Measurements from ENCODE around the gene KCNT1.

KCNT1 gene

GRCh38 chr9:135789838-135790291, 87.9 kb downstream of the KCNT1 start:
- Mint-ChIP-seq H3K9me3 (no peaks in the 10 kb centered on the region), H3K36me3 (ENCODE audit: low read depth) (no peaks in the 10 kb centered on the region), H3K27ac (no peak overlapping the region), H3K4me1 (ENCODE audit: low read depth) (no peaks in the 10 kb centered on the region), H3K27me3 (no peaks in the 10 kb centered on the region), H3K4me3 (no peak overlapping the region)

GRCh38 chr9:135790356-135790755, 88.4 kb downstream of the KCNT1 start:
- Mint-ChIP-seq H3K36me3 (ENCODE audit: low read depth) (no peaks in the 10 kb centered on the region), H3K9me3 (no peaks in the 10 kb centered on the region), H3K4me1 (ENCODE audit: low read depth) (no peaks in the 10 kb centered on the region), H3K4me3 (no peak overlapping the region), H3K27ac (no peak overlapping the region), H3K27me3 (no peaks in the 10 kb centered on the region)

- Mint-ChIP-seq H3K9me3 (no peaks in the 10 kb centered on the region), H3K4me3 (no peak overlapping the region), H3K27me3 (no peaks in the 10 kb centered on the region), H3K27ac (no peak overlapping the region), H3K36me3 (ENCODE audit: low read depth) (no peaks in the 10 kb centered on the region), H3K4me1 (ENCODE audit: low read depth) (no peaks in the 10 kb centered on the region)
Observed at GRCh38 chr9:135790850-135791249, 88.9 kb downstream of the KCNT1 start.

GRCh38 chr9:135791431-135792267, 89.7 kb downstream of the KCNT1 start:
- no peak overlapping the region for H3K27ac Mint-ChIP-seq
- H3K4me3 Mint-ChIP-seq = no peak overlapping the region
- H3K4me1 Mint-ChIP-seq (ENCODE audit: low read depth) = no peaks in the 10 kb centered on the region
- H3K36me3 Mint-ChIP-seq (ENCODE audit: low read depth) = no peaks in the 10 kb centered on the region
- no peaks in the 10 kb centered on the region for H3K27me3 Mint-ChIP-seq
- H3K9me3 Mint-ChIP-seq = no peaks in the 10 kb centered on the region

GRCh38 chr9:135792268-135793128, 90.5 kb downstream of the KCNT1 start:
- Mint-ChIP-seq H3K9me3 (no peaks in the 10 kb centered on the region), H3K27ac (no peak overlapping the region), H3K36me3 (ENCODE audit: low read depth) (no peaks in the 10 kb centered on the region), H3K27me3 (no peaks in the 10 kb centered on the region), H3K4me3 (no peak overlapping the region), H3K4me1 (ENCODE audit: low read depth) (no peaks in the 10 kb centered on the region)

- Mint-ChIP-seq H3K36me3 (ENCODE audit: low read depth) (no peaks in the 10 kb centered on the region), H3K9me3 (no peaks in the 10 kb centered on the region), H3K4me3 (no peak overlapping the region), H3K27ac (no peak overlapping the region), H3K27me3 (no peaks in the 10 kb centered on the region), H3K4me1 (ENCODE audit: low read depth) (no peaks in the 10 kb centered on the region)
Observed at GRCh38 chr9:135793221-135794056, 91.5 kb downstream of the KCNT1 start.

- Mint-ChIP-seq H3K27ac (no peak overlapping the region), H3K36me3 (ENCODE audit: low read depth) (no peaks in the 10 kb centered on the region), H3K27me3 (no peaks in the 10 kb centered on the region), H3K4me3 (no peak overlapping the region), H3K4me1 (ENCODE audit: low read depth) (no peaks in the 10 kb centered on the region), H3K9me3 (no peaks in the 10 kb centered on the region)
Observed at GRCh38 chr9:135794057-135794335, 92.0 kb downstream of the KCNT1 start.

- Mint-ChIP-seq H3K9me3 (no peaks in the 10 kb centered on the region), H3K4me1 (ENCODE audit: low read depth) (no peaks in the 10 kb centered on the region), H3K27me3 (no peaks in the 10 kb centered on the region), H3K4me3 (no peak overlapping the region), H3K36me3 (ENCODE audit: low read depth) (no peaks in the 10 kb centered on the region), H3K27ac (no peak overlapping the region)
Observed at GRCh38 chr9:135794361-135794885, 92.4 kb downstream of the KCNT1 start.

- Mint-ChIP-seq H3K4me1 (ENCODE audit: low read depth) (no peaks in the 10 kb centered on the region), H3K36me3 (ENCODE audit: low read depth) (no peaks in the 10 kb centered on the region), H3K4me3 (no peak overlapping the region), H3K27ac (no peak overlapping the region), H3K27me3 (no peaks in the 10 kb centered on the region), H3K9me3 (no peaks in the 10 kb centered on the region)
Observed at GRCh38 chr9:135795391-135795790, 93.4 kb downstream of the KCNT1 start.

- Mint-ChIP-seq H3K4me1 (ENCODE audit: low read depth) (no peaks in the 10 kb centered on the region), H3K4me3 (no peak overlapping the region), H3K27ac (no peak overlapping the region), H3K9me3 (no peaks in the 10 kb centered on the region), H3K36me3 (ENCODE audit: low read depth) (no peaks in the 10 kb centered on the region), H3K27me3 (no peaks in the 10 kb centered on the region)
Observed at GRCh38 chr9:135796784-135797485, 95.0 kb downstream of the KCNT1 start.

- Mint-ChIP-seq H3K9me3 (no peaks in the 10 kb centered on the region), H3K27ac (no peak overlapping the region), H3K27me3 (no peaks in the 10 kb centered on the region), H3K4me1 (ENCODE audit: low read depth) (no peaks in the 10 kb centered on the region), H3K36me3 (ENCODE audit: low read depth) (no peaks in the 10 kb centered on the region), H3K4me3 (no peak overlapping the region)
Observed at GRCh38 chr9:135797507-135798262, 95.7 kb downstream of the KCNT1 start.

GRCh38 chr9:135798263-135798585, 96.2 kb downstream of the KCNT1 start:
- no peaks in the 10 kb centered on the region for H3K27me3 Mint-ChIP-seq
- H3K27ac Mint-ChIP-seq = no peak overlapping the region
- H3K4me1 Mint-ChIP-seq (ENCODE audit: low read depth) = no peaks in the 10 kb centered on the region
- no peaks in the 10 kb centered on the region for H3K36me3 Mint-ChIP-seq (ENCODE audit: low read depth)
- H3K4me3 Mint-ChIP-seq = no peak overlapping the region
- no peaks in the 10 kb centered on the region for H3K9me3 Mint-ChIP-seq

- no peaks in the 10 kb centered on the region for H3K4me1 Mint-ChIP-seq (ENCODE audit: low read depth)
- no peak overlapping the region for H3K4me3 Mint-ChIP-seq
- no peaks in the 10 kb centered on the region for H3K36me3 Mint-ChIP-seq (ENCODE audit: low read depth)
- no peaks in the 10 kb centered on the region for H3K27me3 Mint-ChIP-seq
- no peak overlapping the region for H3K27ac Mint-ChIP-seq
- H3K9me3 Mint-ChIP-seq = no peaks in the 10 kb centered on the region
Observed at GRCh38 chr9:135799261-135799660, 97.3 kb downstream of the KCNT1 start.

- Mint-ChIP-seq H3K4me3 (no peak overlapping the region), H3K4me1 (ENCODE audit: low read depth) (peaks cover 5% of the 10 kb centered on the region), H3K27ac (no peak overlapping the region), H3K9me3 (no peaks in the 10 kb centered on the region), H3K36me3 (ENCODE audit: low read depth) (no peaks in the 10 kb centered on the region), H3K27me3 (no peaks in the 10 kb centered on the region)
Observed at GRCh38 chr9:135801070-135801469, 99.1 kb downstream of the KCNT1 start.

Data from stimulated activated naive CD8-positive, alpha-beta T cell treated with anti-CD3 and anti-CD28 coated beads, Interleukin-15, Interleukin-2, amounts not matched to agents 100 ng/mL and 50 ng/mL, for 24 hours (primary cell).